ENCODE measurements around the gene AMOTL2.

Gene AMOTL2

GRCh38 chr3:134360046-134360445 lies 14.2 kb downstream of the AMOTL2 start:
- TF ChIP-seq TAF1 (IDR thresholded peaks at IDR 0.05; ENCODE audit: borderline replicate concordance, insufficient read depth, low read length) (no peak), SIN3A (IDR thresholded peaks at IDR 0.05; ENCODE audit: borderline replicate concordance, insufficient read depth, low read length) (no peak)

- TF ChIP-seq FOXP2 (optimal IDR thresholded peaks at IDR 0.05; ENCODE audit: borderline replicate concordance, extremely low read depth, extremely low read length, insufficient read depth) (no peak), POLR2AphosphoS5 (IDR thresholded peaks at IDR 0.05; ENCODE audit: low read depth, low read length) (no peak), REST (IDR thresholded peaks at IDR 0.05; ENCODE audit: insufficient read depth in 1 of 2, low read depth in 2 of 2, low read length in 2 of 2) (no peak), SIN3A (IDR thresholded peaks at IDR 0.05; ENCODE audit: borderline replicate concordance, insufficient read depth, low read length) (no peak), TAF1 (IDR thresholded peaks at IDR 0.05; ENCODE audit: borderline replicate concordance, insufficient read depth, low read length) (no peak)
Measured at GRCh38 chr3:134359121-134360010, 14.9 kb downstream of the AMOTL2 start.

- TF ChIP-seq TAF1 (IDR thresholded peaks at IDR 0.05; ENCODE audit: borderline replicate concordance, insufficient read depth, low read length) (no peak), POLR2AphosphoS5 (IDR thresholded peaks at IDR 0.05; ENCODE audit: low read depth, low read length) (no peak), SIN3A (IDR thresholded peaks at IDR 0.05; ENCODE audit: borderline replicate concordance, insufficient read depth, low read length) (no peak), FOXP2 (optimal IDR thresholded peaks at IDR 0.05; ENCODE audit: borderline replicate concordance, extremely low read depth, extremely low read length, insufficient read depth) (no peak), REST (IDR thresholded peaks at IDR 0.05; ENCODE audit: insufficient read depth in 1 of 2, low read depth in 2 of 2, low read length in 2 of 2) (no peak)
Measured at GRCh38 chr3:134357914-134358811, 16.1 kb downstream of the AMOTL2 start.

GRCh38 chr3:134357261-134357913 lies 16.9 kb downstream of the AMOTL2 start:
- TF ChIP-seq POLR2AphosphoS5 (IDR thresholded peaks at IDR 0.05; ENCODE audit: low read depth, low read length) (no peak), REST (IDR thresholded peaks at IDR 0.05; ENCODE audit: insufficient read depth in 1 of 2, low read depth in 2 of 2, low read length in 2 of 2) (no peak)

- TF ChIP-seq TAF1 (IDR thresholded peaks at IDR 0.05; ENCODE audit: borderline replicate concordance, insufficient read depth, low read length) (no peak), REST (IDR thresholded peaks at IDR 0.05; ENCODE audit: insufficient read depth in 1 of 2, low read depth in 2 of 2, low read length in 2 of 2) (no peak), POLR2AphosphoS5 (IDR thresholded peaks at IDR 0.05; ENCODE audit: low read depth, low read length) (no peak)
Measured at GRCh38 chr3:134356411-134357040, 17.7 kb downstream of the AMOTL2 start.

Measured in PFSK-1 (cell line).